ENCODE measurements around the gene ARL4C.

ARL4C gene

DNA sequence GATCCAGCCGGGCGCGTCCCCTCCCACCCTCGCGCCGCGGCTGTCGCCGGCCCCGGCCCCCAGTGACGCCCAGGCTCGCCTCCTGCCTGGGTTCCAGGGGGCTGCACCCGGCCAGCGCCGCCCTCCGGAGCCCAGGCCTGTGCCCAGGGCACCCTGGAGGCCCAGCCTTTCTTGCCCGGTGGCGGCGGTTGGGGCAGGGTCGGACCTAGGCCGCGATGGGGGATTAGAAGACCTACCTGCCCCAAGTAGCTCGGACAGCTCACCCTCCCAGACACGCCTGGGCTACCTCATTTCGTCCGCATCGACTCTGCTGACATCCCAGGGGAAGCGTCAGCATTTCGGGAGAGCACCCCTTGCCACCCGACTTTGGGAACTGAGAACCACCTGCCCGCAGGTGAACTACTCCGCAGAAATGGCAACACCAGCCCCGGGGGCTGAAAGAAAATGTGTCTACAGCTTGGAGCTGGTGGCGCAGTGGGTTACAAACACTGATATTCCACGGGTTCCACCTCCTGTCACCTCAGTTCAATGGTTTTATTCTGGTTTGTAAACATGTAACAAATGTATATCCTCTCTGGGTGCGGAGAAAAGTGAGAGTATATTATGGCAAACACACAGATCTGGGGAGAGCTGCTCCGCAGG lies 834 bp upstream of the ARL4C start:
- DNase-seq: no peak

DNA sequence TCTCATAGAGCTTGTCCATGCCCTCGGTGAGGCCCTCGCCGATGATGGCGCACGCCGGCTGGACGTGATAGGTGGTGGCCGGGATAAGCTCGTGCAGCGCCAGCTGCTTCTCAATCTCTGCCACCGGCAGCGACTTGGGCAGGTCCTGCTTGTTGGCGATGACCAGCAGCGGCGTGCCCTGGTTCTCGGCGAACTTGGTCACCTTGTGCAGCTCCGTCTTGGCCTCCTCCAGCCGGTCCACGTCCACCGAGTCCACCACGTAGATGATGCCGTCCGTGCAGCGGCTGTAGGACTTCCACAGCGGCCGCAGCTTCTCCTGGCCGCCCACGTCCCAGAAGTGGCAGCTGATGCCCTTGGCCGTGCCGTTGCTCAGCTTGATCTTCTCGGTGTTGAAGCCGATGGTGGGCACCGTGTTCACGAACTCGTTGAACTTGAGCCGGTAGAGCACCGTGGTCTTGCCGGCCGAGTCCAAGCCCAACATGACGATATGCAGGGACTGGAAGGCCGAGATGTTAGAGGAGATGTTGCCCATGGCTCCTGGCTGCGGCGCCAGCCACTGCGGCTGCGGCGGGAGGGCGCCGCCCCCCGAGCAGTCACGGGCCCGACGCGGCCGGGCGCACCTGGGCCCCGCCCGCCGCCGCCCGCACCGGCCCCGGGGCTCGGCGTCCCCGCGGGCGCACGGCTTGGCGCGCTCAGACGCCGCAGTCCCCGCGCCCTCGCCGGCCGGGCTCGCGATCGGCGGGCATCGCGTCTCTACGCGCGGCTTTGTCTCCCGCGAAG lies 636 bp downstream of the ARL4C start:
- no peak for DNase-seq

DNA sequence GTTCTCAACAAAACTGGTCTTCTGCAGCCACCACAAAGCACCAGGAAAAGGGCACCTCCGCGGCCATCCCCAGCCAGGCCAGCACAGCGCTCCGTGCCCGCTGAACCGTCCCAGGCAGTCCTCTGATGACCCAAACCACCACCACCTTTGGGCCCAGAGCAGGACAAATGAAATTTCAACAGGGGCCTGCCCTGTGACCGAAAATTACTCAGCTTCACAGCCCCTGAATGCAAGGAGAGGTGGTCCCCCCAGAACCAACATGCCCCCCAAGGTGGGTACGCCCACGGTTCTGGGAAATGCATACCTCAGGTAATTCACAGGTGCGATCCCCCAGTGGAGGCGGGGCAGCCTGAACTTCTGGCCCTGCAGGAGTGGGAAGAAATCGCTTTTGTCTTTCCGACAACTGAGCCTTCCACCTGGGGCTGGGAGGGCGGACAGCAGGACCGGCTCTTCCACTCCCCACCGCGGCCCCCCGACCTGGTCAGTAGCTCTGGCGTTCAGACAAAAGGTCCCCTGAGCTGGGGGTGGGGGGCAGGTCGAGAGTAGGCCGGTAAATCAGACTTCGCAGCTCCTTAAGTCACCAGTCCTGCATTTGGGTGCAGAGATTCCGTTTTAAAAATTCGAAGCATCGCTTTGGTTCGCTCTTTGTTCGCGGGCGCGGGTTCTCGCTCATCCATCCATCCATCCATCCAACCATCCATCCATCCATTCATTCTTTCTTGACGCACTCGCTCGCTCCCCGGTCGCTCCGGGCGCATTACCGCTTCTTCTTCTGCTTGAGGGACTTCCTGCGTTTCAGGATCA lies 1.4 kb downstream of the ARL4C start:
- no peak for DNase-seq

DNA sequence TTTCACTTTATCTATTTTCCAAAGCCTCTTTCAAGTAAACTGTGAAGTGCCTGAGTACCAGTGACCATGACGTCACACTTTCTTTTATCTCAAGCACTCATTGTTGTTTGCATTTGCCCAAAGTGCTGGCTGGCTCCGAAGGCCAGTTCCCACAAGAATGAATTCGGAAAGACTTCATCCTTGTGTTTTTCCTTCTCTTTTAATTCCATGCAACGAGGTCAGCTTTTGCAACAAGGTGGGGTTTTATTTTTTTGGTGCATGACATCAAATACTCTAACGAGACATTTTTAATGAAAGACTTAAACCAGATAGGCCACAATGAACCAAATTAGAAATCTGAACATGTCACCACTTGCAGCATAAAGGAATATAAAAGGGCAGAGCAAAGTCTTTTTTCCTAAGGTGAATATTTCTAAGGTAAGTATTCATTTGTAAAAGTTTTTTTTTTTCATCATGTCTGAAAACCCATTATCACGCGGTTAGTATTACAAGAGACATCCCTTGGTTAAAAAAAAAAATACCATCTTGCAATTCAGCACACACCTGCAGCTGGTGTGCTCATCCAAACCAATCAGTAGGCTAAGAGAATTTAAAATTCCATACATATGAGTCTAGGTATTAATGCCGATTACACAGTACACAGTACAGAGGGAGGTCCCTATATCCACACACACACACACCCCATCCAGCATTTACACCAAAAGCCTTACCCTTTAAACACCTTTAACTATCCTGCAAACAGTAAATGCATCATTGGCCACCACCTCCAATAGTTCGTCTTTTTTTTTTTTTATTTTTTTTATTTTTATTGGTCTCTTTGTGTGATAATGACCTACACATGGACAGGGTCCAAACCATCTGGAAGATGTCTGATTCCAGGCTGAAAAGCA lies 2.3 kb downstream of the ARL4C start:
- DNase-seq: peak in 1 of 2 donors; percentile 37

DNA sequence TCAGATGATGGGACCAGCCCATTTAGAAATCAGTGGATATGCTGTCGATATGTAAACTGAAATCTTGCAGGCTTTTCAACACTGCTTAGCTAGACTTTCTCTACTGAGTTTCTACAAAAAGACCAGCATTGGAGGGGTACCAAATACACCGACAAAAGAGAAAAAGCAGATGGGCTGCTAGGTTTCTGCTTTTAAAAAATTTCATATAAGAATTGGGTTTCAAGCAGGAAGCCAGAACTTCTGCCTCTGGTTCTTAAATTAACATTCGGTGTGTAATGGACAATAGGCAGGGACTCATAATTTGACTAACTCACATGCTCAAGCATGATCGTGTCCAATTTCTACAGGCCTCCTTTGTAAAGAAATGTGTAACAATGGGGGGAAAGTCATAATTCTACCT lies 3.1 kb downstream of the ARL4C start:
- no peak for DNase-seq

GRCh38 chr2:234492717-234493485 lies 4.0 kb downstream of the ARL4C start:
- DNase-seq: no peak

- no peak for DNase-seq
Observed at GRCh38 chr2:234491897-234492296, 5.0 kb downstream of the ARL4C start.

DNA sequence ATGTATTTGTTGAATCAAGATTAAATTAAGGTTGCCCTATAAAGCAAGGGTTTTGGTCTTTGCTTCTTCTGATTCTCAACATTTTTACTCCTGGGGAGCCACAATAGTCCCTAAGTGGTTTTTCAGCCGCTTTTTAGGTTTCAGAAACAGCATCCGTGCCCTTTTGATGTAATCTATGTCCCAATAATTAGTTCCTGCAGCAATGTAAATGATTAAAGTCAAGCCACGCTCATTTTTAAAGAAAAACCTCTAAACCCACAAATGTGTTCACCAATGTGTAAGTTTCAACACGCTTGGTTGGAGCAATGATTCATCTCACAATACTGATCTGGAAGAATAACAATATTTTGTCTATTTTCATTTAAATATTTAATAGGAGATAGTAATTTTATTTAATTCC lies 5.6 kb downstream of the ARL4C start:
- DNase-seq: no peak

DNA sequence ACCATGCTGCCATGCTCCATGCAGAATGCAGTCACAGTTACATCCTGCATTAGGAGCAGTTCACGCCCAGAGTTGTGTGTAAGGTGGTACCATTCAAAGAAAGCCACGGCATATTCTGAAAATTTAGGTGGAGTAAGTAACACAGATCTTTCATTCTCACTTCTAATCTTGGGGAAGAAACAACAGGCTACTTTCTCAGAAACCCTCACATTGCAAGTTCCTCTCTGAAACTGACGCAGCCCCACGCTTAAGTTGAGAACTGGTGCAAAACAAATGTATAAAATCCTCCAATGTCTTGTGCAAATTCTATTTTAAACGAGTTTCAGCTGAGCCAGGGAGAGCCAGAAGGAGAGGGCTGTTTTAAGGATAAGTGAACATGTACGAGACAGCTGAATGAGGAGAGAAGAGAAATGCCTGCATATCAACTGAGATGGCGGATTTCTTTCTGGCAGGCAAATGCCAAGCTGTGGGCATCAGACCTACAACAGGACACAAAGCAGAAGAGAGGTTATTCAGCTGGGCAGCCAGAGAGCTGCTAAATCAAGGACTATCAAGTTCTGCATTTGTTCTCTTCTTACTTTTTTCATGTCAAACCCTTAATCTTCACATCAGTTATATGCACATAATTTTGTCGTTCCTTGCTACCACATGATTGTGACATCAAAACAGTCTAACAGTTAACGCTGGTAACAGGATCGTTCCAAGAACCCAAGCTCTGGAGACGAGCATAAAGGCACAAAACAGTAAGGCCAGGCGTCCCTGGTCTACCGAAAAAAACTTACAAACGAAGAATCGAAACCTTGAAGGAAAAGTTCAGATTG lies 6.4 kb downstream of the ARL4C start:
- no peak for DNase-seq

DNA sequence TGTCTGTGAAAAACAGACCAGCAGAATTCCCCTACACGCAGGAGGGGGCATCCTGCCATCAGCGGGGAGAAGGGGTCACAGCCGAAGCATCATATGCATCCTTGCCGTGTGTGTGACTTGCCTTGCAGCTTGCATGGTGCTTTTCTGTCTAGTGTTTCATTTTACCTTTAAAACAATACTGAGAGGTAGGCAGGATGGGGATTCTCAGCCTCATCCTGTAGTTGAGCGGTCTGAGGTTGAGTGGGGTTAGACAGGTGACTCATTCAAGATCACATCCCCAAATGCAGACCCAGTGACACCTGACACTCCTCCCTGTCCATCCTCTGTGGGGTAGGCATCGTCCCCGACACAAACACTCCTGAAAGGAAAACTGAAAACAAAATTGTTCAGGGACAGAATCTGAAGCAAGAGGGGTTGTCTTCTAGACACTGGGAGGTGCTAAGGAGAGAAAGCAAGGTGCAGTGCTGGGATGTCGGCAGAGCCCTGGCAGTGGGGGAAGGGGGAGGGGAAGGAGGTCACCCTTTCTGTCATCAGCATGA lies 7.9 kb downstream of the ARL4C start:
- no peak for DNase-seq

GRCh38 chr2:234488486-234488885 lies 8.4 kb downstream of the ARL4C start:
- DNase-seq: no peak

GRCh38 chr2:234487356-234487755 lies 9.5 kb downstream of the ARL4C start:
- DNase-seq: no peak

DNA sequence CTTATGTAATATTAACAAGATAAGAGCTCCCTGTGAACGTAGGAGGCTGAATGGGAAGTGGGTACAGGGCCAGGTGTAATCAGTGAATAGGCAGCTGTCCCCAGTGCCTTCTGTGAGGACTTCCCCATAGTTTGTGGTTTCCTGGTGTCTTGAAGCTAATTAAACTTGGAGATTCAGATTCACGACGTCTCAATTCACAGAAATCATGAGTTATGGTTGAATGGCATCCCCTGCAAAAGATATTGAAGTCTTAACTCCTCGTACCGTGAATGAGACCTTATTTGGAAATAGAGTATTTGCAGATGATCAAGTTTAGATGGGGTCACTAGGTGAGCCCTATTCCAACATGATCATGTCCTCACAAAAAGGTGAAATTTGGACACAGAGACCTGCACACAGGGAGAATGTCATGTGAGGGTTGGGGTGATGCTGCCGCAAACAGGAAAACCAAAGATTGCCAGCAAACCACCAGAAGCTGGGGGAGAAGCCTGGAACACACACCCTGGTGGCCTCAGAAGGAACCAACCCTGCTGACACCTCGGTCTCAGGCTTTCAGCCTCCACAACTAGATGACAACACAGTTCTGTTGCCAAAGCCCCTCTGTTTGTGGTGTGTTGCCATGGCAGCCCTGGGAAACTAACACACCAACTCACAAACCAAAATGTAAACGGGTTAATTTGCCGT lies 13.2 kb downstream of the ARL4C start:
- no peak for DNase-seq

DNA sequence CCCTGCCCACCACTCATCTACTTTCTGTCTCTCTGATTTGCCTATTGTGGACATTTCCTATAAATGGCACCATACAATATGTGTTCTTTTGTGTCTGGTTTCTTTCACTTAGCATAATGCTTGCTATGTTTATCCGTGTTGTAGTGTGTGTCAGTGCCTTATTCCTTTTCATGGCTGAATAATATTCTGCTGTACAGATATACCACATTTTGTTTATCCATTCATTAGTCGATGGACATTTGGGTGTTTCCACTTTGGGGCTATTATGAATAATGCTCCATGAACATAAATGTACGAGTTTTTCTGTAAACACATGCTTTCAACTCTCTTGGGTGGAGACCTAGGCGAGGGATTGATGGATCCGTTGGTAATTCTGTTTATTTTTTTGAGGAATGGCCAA lies 15.6 kb downstream of the ARL4C start:
- no peak for DNase-seq

DNA sequence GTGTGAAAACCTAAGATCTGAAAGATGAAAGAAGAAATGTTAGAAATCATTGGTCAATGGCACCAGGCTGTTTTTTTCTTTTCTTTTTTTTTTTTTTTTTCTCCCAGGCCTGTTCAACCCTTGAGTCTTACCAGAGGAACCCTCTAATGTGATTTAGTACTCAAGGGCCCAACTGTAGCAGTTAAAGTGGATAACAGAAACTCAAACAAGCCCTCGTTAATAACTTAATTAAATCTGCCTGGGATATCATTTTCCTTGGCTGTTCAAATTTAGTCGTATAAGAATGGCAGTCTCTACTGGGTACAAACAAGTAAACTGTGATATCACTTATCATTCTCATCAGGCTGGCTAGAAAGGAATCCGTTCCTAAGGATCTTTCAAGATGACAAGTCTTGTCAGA lies 16.5 kb downstream of the ARL4C start:
- no peak for DNase-seq

DNA sequence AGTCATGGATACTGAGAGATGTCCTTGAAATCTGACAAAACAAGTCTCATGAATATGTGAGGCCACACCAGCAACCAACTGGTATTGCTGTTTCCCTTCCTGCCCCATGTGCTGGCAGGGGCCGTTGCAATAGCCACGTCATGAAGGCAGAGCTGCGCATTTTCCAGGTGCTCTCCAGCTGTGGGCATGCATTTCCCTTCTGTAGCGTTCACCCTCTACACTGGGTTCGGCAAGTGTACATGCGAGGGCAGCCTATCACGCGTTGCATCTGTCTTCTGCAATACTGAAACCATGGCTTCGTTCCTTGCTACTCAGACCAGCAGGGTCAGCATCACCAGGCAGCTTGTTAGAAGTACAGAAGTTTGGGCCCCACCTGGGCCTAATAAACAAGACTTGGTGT lies 17.4 kb downstream of the ARL4C start:
- DNase-seq: no peak

DNA sequence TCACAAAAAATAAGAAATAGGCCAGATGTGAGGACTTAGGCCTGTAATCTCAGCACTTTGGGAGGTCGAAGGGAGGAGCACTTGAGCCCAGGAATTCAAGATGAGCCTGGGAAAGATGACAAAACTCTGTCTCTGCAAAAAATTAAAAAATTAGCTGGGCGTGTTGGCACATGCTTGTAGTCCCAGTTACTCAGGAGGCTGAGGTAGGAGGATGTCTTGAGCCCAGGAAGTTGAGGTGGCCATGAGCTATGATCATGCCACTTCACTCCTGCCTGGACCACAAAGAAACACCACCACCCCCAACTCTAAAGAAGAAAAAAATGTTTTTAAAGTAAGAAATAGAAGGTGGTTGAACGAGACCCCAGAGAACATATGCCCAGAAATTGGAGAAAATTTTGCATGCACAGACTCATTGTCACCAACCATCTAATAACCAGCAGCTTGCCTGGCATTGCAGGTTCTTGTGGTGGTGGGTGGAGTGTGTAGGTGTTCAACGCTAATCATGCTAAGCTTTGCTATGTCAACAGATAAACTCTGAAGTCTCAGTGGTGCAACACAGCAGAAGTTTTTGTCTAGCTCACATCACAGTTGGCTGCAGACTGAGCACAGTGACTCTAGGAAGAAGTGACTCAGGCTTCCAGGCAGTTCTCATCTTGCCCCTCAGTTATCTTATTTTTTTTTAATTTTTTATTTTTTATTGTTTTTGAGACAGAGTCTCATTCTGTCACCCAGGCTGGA lies 18.6 kb downstream of the ARL4C start:
- DNase-seq: no peak

- DNase-seq: no peak
Observed at GRCh38 chr2:234476766-234477165, 20.1 kb downstream of the ARL4C start.

GRCh38 chr2:234474654-234475053 lies 22.2 kb downstream of the ARL4C start:
- no peak for DNase-seq
